IMR-90 (cell line): ENCODE measurements around the gene ID1. TPM values are rescaled to one million over a fixed set of nuclear protein-coding genes. Genes with fewer than 3 reads are reported as not detected.

Source experiments
- ATAC-seq: fragments of 200-7000 bp; cut with Tn5 transposase; 2 replicates; pipeline ENCODE4 v1.9.1; 2020; ENCODE audit warnings: low read depth, mild to moderate bottlenecking, moderate library complexity
- BruUV-seq: library from RNA; stranded (reverse); fragments of 400-500 nt; replicated peaks from 2 replicates; lab custom pipeline; 2021; lab: Mats Ljungman, UMichigan
- CTCF ChIA-PET: fragments of 300-600 bp; formaldehyde crosslinking; extraction: SDS; loops from one replicate; lab custom pipeline; 2021; ENCODE audit warnings: antibody characterized with exemption; lab: Yijun Ruan, JAX
- POLR2A ChIA-PET: fragments of 300-600 bp; sonication (Branson Sonifier 250); formaldehyde crosslinking; loops from one replicate; lab custom pipeline; 2022; ENCODE audit warnings: antibody characterized with exemption; ENCODE audit not compliant: unreplicated experiment; lab: Charles Lee
- DNase-seq: peaks from one replicate; pipeline ENCODE4 v3.0.0; 2013
- H2AFZ ChIP-seq: replicated peaks from 2 replicates; pipeline ENCODE3; 2013; ENCODE audit warnings: low read length, mild to moderate bottlenecking; ENCODE audit not compliant: poor library complexity
- H2AK5ac ChIP-seq: 2 replicates; pipeline ENCODE4 v1.6.1; 2013; ENCODE audit warnings: low read depth, low read length, inconsistent platforms
- H2AK9ac ChIP-seq: replicated peaks from 2 replicates; pipeline ENCODE3; 2013; ENCODE audit warnings: mild to moderate bottlenecking, low read depth, low read length, moderate library complexity; ENCODE audit not compliant: poor library complexity
- H2BK120ac ChIP-seq: 2 replicates; pipeline ENCODE4 v1.6.1; 2013; ENCODE audit warnings: low read depth, low read length, inconsistent platforms
- H2BK15ac ChIP-seq: 3 replicates; pipeline ENCODE4 v1.6.1; 2013; ENCODE audit warnings: low read depth, low read length, inconsistent platforms
- H2BK20ac ChIP-seq: 2 replicates; pipeline ENCODE4 v1.6.1; 2013; ENCODE audit warnings: low read depth, mild to moderate bottlenecking, inconsistent platforms, low read length, moderate library complexity
- H2BK5ac ChIP-seq: 2 replicates; pipeline ENCODE4 v1.6.1; 2013; ENCODE audit warnings: mild to moderate bottlenecking, low read depth, low read length, inconsistent platforms; ENCODE audit not compliant: poor library complexity, severe bottlenecking
- H3K14ac ChIP-seq: replicated peaks from 2 replicates; pipeline ENCODE4 v1.6.1; 2013; ENCODE audit warnings: low read depth, low read length, inconsistent platforms
- H3K18ac ChIP-seq: 2 replicates; pipeline ENCODE4 v1.6.1; 2013; ENCODE audit warnings: low read depth, low read length, control low read depth
- H3K23ac ChIP-seq: 2 replicates; pipeline ENCODE4 v1.6.1; 2013; ENCODE audit warnings: low read depth, low read length, inconsistent platforms
- H3K27ac ChIP-seq: 2 replicates; pipeline ENCODE4 v1.5.1; 2013; ENCODE audit warnings: mild to moderate bottlenecking, control low read depth, low read length; ENCODE audit not compliant: insufficient read depth
- H3K27me3 ChIP-seq: 2 replicates; pipeline ENCODE4 v1.6.1; 2013; ENCODE audit warnings: low read length; ENCODE audit not compliant: control insufficient read depth, insufficient read depth
- H3K36me3 ChIP-seq: 2 replicates; pipeline ENCODE4 v1.6.1; 2013; ENCODE audit warnings: low read length, mixed read lengths; ENCODE audit not compliant: control insufficient read depth, insufficient read depth
- H3K4ac ChIP-seq: 2 replicates; pipeline ENCODE4 v1.6.1; 2013; ENCODE audit warnings: low read depth, low read length, inconsistent platforms
- H3K4me1 ChIP-seq: 2 replicates; pipeline ENCODE4 v1.6.1; 2013; ENCODE audit warnings: low read length, mixed read lengths; ENCODE audit not compliant: control insufficient read depth, insufficient read depth
- H3K4me2 ChIP-seq: 2 replicates; pipeline ENCODE4 v1.6.1; 2013; ENCODE audit warnings: low read depth, mild to moderate bottlenecking, control low read depth, low read length, moderate library complexity
- H3K4me3 ChIP-seq: 2 replicates; pipeline ENCODE4 v1.5.1; 2013; ENCODE audit warnings: low read depth, mild to moderate bottlenecking, control low read depth, low read length, moderate library complexity; ENCODE audit not compliant: insufficient read depth
- H3K56ac ChIP-seq: 2 replicates; pipeline ENCODE4 v1.6.1; 2013; ENCODE audit warnings: low read length, inconsistent platforms; ENCODE audit not compliant: insufficient read depth; ENCODE audit errors: extremely low read depth
- H3K79me1 ChIP-seq, 2 experiments: 2 replicates each; pipeline ENCODE4 v1.6.1; 2013; ENCODE audit warnings: low read length in 2 of 2, inconsistent platforms in 1 of 2, low read depth in 1 of 2
- H3K9ac ChIP-seq: 2 replicates; pipeline ENCODE4 v1.6.1; 2013; ENCODE audit warnings: low read depth, low read length, control low read depth
- H3K9me1 ChIP-seq: 2 replicates; pipeline ENCODE4 v1.6.1; 2013; ENCODE audit warnings: low read length, inconsistent platforms; ENCODE audit not compliant: insufficient read depth
- H3K9me3 ChIP-seq: 2 replicates; pipeline ENCODE4 v1.6.1; 2013; ENCODE audit warnings: low read length; ENCODE audit not compliant: control insufficient read depth, insufficient read depth
- H4K20me1 ChIP-seq: 2 replicates; pipeline ENCODE4 v1.6.1; 2013; ENCODE audit warnings: low read length, inconsistent platforms; ENCODE audit not compliant: insufficient read depth
- H4K5ac ChIP-seq: 2 replicates; pipeline ENCODE4 v1.6.1; 2013; ENCODE audit warnings: mild to moderate bottlenecking, low read depth, low read length, control low read depth
- H4K8ac ChIP-seq, 2 experiments: 2 replicates each; pipeline ENCODE4 v1.6.1; 2013; ENCODE audit warnings: low read depth in 2 of 2, low read length in 2 of 2, control low read depth in 1 of 2, inconsistent platforms in 1 of 2
- H4K91ac ChIP-seq: 2 replicates; pipeline ENCODE4 v1.6.1; 2013; ENCODE audit warnings: low read depth, low read length, inconsistent platforms; ENCODE audit not compliant: insufficient read depth
- BHLHE40 ChIP-seq: fragments of 150-350 bp; IDR thresholded peaks from 2 replicates; pipeline ENCODE4 v1.6.1; 2016; ENCODE audit warnings: mild to moderate bottlenecking, low read depth, low read length
- MAFK ChIP-seq: IDR thresholded peaks from 2 replicates; pipeline ENCODE4 v1.6.1; 2012; ENCODE audit warnings: low read depth, low read length, improper control_type of control experiment
- POLR2A ChIP-seq: IDR thresholded peaks from 2 replicates; pipeline ENCODE4 v1.6.1; 2012; ENCODE audit warnings: mild to moderate bottlenecking, low read depth, low read length
- RAD21 ChIP-seq: IDR thresholded peaks from 2 replicates; pipeline ENCODE4 v1.6.1; 2012; ENCODE audit warnings: low read length, improper control_type of control experiment
- RCOR1 ChIP-seq: IDR thresholded peaks from 2 replicates; pipeline ENCODE4 v1.6.1; 2012; ENCODE audit warnings: mild to moderate bottlenecking, low read length, improper control_type of control experiment; ENCODE audit not compliant: insufficient replicate concordance
- SMC3 ChIP-seq: fragments of 150-350 bp; IDR thresholded peaks from 2 replicates; pipeline ENCODE4 v1.6.1; 2016; ENCODE audit warnings: low read depth, mild to moderate bottlenecking, antibody characterized with exemption, low read length, moderate library complexity
- WGBS, 2 experiments: methylation state at CpG; one replicate each; pipeline versions ENCODE4 v1.1.5 to v1.1.7; 2013; ENCODE audit warnings: missing lambda C conversion rate in 2 of 2; ENCODE audit not compliant: insufficient read length in 1 of 2; ENCODE audit errors: extremely low coverage in 2 of 2; 5-methylcytosine and 5-hydroxymethylcytosine counted together
- dilution Hi-C: fragments of 300-500 bp; cut with HindIII; formaldehyde crosslinking; loops from one replicate; pipeline ENCODE4 v1.14.3; 2018; ENCODE audit warnings: low sequenced_read_pairs; ENCODE audit not compliant: unreplicated experiment
- in situ Hi-C: fragments of 300-500 bp; cut with MboI; formaldehyde crosslinking; loops from 3 replicates; pipeline ENCODE4 v1.14.3; 2019; ENCODE audit warnings: low sequenced_read_pairs, inconsistent platforms, mixed read lengths
- intact Hi-C: fragments of 100-400 bp; cut with micrococcal nuclease; formaldehyde crosslinking; loops from 2 replicates; pipeline ENCODE4 v1.10.0; 2022
- polyA plus RNA-seq, 3 experiments: library from polyadenylated mRNA; depleted of rRNA; stranded (reverse); fragments of >200 nt; gene quantifications; 2 replicates each; pipeline ENCODE4 v1.2.3, GENCODE V29; 2012; ENCODE audit warnings: low replicate concordance in 1 of 3
- total RNA-seq: library from RNA; depleted of rRNA; stranded (reverse); fragments of >200 nt; gene quantifications from 2 replicates; pipeline ENCODE4 v1.2.3, GENCODE V29; 2012
- TF ChIP-seq, protein P1 (sequence below): fragments of 150-350 bp; IDR thresholded peaks from 2 replicates; pipeline ENCODE4 v1.6.1; 2016; ENCODE audit warnings: low read depth, mild to moderate bottlenecking, low read length, moderate library complexity, borderline replicate concordance
- TF ChIP-seq, protein P2 (sequence below): conservative IDR thresholded peaks from 2 replicates; pipeline ENCODE4 v1.5.1; 2012; ENCODE audit warnings: mild to moderate bottlenecking, low read depth, low read length, improper control_type of control experiment

Gene ID1
- total and polyA plus RNA-seq, 2 of the 4 experiments (the other 2 are of a cell fraction) = 148 to 174 TPM

DNA sequence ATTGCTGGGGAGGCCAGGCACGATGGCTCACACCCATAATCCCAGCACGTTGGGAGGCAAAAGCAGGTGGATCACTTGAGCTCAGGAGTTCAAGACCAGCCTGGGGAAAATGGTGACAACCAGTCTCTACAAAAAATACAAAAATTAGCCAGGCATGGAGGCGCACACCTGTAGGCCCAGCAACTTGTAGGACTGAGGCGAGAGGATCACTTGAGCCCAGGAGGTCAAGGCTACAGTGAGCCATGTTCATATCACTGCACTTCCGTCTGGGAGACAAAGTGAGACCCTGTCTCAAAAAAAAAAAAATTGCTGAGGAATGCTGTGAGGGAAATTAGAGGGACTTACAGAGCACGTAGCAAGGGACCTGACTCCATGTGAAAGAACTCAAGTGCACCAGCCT lies 40.8 kb upstream of the ID1 start:
- intact Hi-C loops = no loop called here

More for the DNA sequence above, 40.8 kb upstream of the ID1 start:
- H3K4ac ChIP-seq = no peak overlapping the region
- H3K56ac ChIP-seq = no peak overlapping the region
- H3K4me2 ChIP-seq = no peak overlapping the region
- no peak overlapping the region for H3K9ac ChIP-seq
- ATAC-seq (no peak), DNase-seq (no peak)
- dilution Hi-C loops (no loop called here), in situ Hi-C loops (loop anchor here (5.0 kb wide), 2 partner anchors 43 to 158 kb away; partner anchors contain the start of genes BCL2L1 and ID1)
- no peak overlapping the region for H3K14ac ChIP-seq
- peaks cover 13% of the 10 kb centered on the region for H4K20me1 ChIP-seq
- H2BK20ac ChIP-seq = no peak overlapping the region
- H4K5ac ChIP-seq = no peak overlapping the region
- no peak overlapping the region for H4K8ac ChIP-seq
- BruUV-seq = no TSS peak
- no peak overlapping the region for H2BK120ac ChIP-seq
- H2BK15ac ChIP-seq = no peak overlapping the region
- H3K9me3 ChIP-seq = no peaks in the 10 kb centered on the region
- H3K23ac ChIP-seq = no peak overlapping the region
- no peak overlapping the region for H2BK5ac ChIP-seq
- H4K91ac ChIP-seq = no peak overlapping the region
- H2AK5ac ChIP-seq = no peak overlapping the region
- no peak overlapping the region for H3K18ac ChIP-seq
- H3K4me1 ChIP-seq = peaks cover 30% of the 10 kb centered on the region
- H2AK9ac ChIP-seq = no peak overlapping the region
- no peak overlapping the region for H3K27ac ChIP-seq
- H3K4me3 ChIP-seq = no peak overlapping the region
- no peak overlapping the region for H2AFZ ChIP-seq
- peaks cover 10 to 40% of the 10 kb centered on the region in 2 experiments for H3K79me1 ChIP-seq
- no peak for TF ChIP-seq MAFK
- TF ChIP-seq RAD21 = no peak
- TF ChIP-seq SMC3 = no peak
- TF ChIP-seq, protein P1, sequence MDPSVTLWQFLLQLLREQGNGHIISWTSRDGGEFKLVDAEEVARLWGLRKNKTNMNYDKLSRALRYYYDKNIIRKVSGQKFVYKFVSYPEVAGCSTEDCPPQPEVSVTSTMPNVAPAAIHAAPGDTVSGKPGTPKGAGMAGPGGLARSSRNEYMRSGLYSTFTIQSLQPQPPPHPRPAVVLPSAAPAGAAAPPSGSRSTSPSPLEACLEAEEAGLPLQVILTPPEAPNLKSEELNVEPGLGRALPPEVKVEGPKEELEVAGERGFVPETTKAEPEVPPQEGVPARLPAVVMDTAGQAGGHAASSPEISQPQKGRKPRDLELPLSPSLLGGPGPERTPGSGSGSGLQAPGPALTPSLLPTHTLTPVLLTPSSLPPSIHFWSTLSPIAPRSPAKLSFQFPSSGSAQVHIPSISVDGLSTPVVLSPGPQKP = no peak
- TF ChIP-seq RCOR1 = no peak
- no peak for TF ChIP-seq BHLHE40
- TF ChIP-seq, protein P2, sequence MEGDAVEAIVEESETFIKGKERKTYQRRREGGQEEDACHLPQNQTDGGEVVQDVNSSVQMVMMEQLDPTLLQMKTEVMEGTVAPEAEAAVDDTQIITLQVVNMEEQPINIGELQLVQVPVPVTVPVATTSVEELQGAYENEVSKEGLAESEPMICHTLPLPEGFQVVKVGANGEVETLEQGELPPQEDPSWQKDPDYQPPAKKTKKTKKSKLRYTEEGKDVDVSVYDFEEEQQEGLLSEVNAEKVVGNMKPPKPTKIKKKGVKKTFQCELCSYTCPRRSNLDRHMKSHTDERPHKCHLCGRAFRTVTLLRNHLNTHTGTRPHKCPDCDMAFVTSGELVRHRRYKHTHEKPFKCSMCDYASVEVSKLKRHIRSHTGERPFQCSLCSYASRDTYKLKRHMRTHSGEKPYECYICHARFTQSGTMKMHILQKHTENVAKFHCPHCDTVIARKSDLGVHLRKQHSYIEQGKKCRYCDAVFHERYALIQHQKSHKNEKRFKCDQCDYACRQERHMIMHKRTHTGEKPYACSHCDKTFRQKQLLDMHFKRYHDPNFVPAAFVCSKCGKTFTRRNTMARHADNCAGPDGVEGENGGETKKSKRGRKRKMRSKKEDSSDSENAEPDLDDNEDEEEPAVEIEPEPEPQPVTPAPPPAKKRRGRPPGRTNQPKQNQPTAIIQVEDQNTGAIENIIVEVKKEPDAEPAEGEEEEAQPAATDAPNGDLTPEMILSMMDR = no peak
- no peak for TF ChIP-seq POLR2A
- peaks cover 44% of the 10 kb centered on the region for H3K36me3 ChIP-seq
- peaks cover 11% of the 10 kb centered on the region for H3K9me1 ChIP-seq
- H3K27me3 ChIP-seq = no peaks in the 10 kb centered on the region
- CTCF ChIA-PET = interaction anchor here (2.7 kb wide), 1 partner anchor 49 kb away, joined by 12 read pairs; no protein-coding TSS in a partner anchor
- 100% methylated on average over 1 of the region's 6 CpGs; no CpG with 5 or more reads in 1 of the 2 experiments for WGBS, 2 experiments
- POLR2A ChIA-PET = no interaction called here
